IPS-20b (cell line): ENCODE measurements around the gene PRDM16.

Source experiments
- H3K27ac ChIP-seq: one replicate; pipeline ENCODE4 v1.5.1; 2013; ENCODE audit warnings: low read length
- H3K27me3 ChIP-seq: 2 replicates; pipeline ENCODE4 v1.6.1; 2013; ENCODE audit warnings: mild to moderate bottlenecking, low read length, inconsistent platforms; ENCODE audit not compliant: insufficient read depth
- H3K36me3 ChIP-seq: 2 replicates; pipeline ENCODE4 v1.6.1; 2013; ENCODE audit warnings: low read depth, mild to moderate bottlenecking, inconsistent platforms, low read length, moderate library complexity; ENCODE audit not compliant: insufficient read depth
- H3K4me1 ChIP-seq: 2 replicates; pipeline ENCODE4 v1.6.1; 2013; ENCODE audit warnings: mild to moderate bottlenecking, control low read depth, inconsistent platforms, low read length, moderate library complexity; ENCODE audit not compliant: insufficient read depth
- H3K4me3 ChIP-seq: 2 replicates; pipeline ENCODE4 v1.5.1; 2013; ENCODE audit warnings: mild to moderate bottlenecking, low read length, inconsistent platforms
- H3K9ac ChIP-seq: 2 replicates; pipeline ENCODE4 v1.6.1; 2013; ENCODE audit warnings: low read depth, mild to moderate bottlenecking, inconsistent platforms, low read length, moderate library complexity
- H3K9me3 ChIP-seq: 2 replicates; pipeline ENCODE4 v1.6.1; 2013; ENCODE audit warnings: mild to moderate bottlenecking, low read depth, low read length, inconsistent platforms; ENCODE audit not compliant: insufficient read depth

The PRDM16 gene

GRCh38 chr1:3261007-3261968 lies 192.3 kb downstream of the PRDM16 start:
- H3K27ac ChIP-seq: no peak overlapping the region
- H3K4me3 ChIP-seq: no peak overlapping the region
- H3K9me3 ChIP-seq: no peaks in the 10 kb centered on the region; the same call in 1 of the 2 replicates
- no peaks in the 10 kb centered on the region for H3K4me1 ChIP-seq
- H3K9ac ChIP-seq: no peak overlapping the region
- no peaks in the 10 kb centered on the region for H3K27me3 ChIP-seq
- H3K36me3 ChIP-seq: no peaks in the 10 kb centered on the region

- H3K9me3 ChIP-seq: no peaks in the 10 kb centered on the region; the same call in 1 of the 2 replicates
- H3K36me3 ChIP-seq: no peaks in the 10 kb centered on the region
- H3K27ac ChIP-seq: no peak overlapping the region
- H3K27me3 ChIP-seq: no peaks in the 10 kb centered on the region
- no peak overlapping the region for H3K4me3 ChIP-seq
- no peak overlapping the region for H3K9ac ChIP-seq
- no peaks in the 10 kb centered on the region for H3K4me1 ChIP-seq
These were observed 193.1 kb downstream of the PRDM16 start for GRCh38 chr1:3261969-3262579.

- Histone ChIP-seq H3K27ac (no peak overlapping the region), H3K9me3 (no peaks in the 10 kb centered on the region; the same call in 1 of the 2 replicates), H3K4me3 (no peak overlapping the region), H3K36me3 (no peaks in the 10 kb centered on the region), H3K9ac (no peak overlapping the region), H3K27me3 (no peaks in the 10 kb centered on the region), H3K4me1 (no peaks in the 10 kb centered on the region)
These were observed 193.8 kb downstream of the PRDM16 start for GRCh38 chr1:3262681-3263286.

- no peak overlapping the region for H3K4me3 ChIP-seq
These were observed 194.8 kb downstream of the PRDM16 start for GRCh38 chr1:3263790-3264189.

GRCh38 chr1:3264456-3264855 lies 195.5 kb downstream of the PRDM16 start:
- Histone ChIP-seq H3K36me3 (no peaks in the 10 kb centered on the region), H3K9me3 (no peaks in the 10 kb centered on the region; the same call in 1 of the 2 replicates), H3K27ac (no peak overlapping the region), H3K4me3 (no peak overlapping the region), H3K27me3 (peaks cover under 1% of the 10 kb centered on the region; the same call in 1 of the 2 replicates), H3K4me1 (no peaks in the 10 kb centered on the region), H3K9ac (no peak overlapping the region)

More at GRCh38 chr1:3263790-3264189, 194.8 kb downstream of the PRDM16 start:
- H3K9ac ChIP-seq: no peak overlapping the region
- no peaks in the 10 kb centered on the region for H3K27me3 ChIP-seq
- H3K36me3 ChIP-seq: no peaks in the 10 kb centered on the region
- H3K9me3 ChIP-seq: no peaks in the 10 kb centered on the region; the same call in 1 of the 2 replicates
- no peaks in the 10 kb centered on the region for H3K4me1 ChIP-seq
- H3K27ac ChIP-seq: no peak overlapping the region

- Histone ChIP-seq H3K4me3 (no peak overlapping the region), H3K36me3 (no peaks in the 10 kb centered on the region), H3K27me3 (peaks cover 4% of the 10 kb centered on the region; the same call in 1 of the 2 replicates), H3K4me1 (no peaks in the 10 kb centered on the region), H3K9ac (no peak overlapping the region), H3K27ac (no peak overlapping the region), H3K9me3 (no peaks in the 10 kb centered on the region)
These were observed 197.1 kb downstream of the PRDM16 start for GRCh38 chr1:3265835-3266805.

GRCh38 chr1:3266870-3267549 lies 198.0 kb downstream of the PRDM16 start:
- Histone ChIP-seq H3K27ac (no peak overlapping the region), H3K9me3 (no peaks in the 10 kb centered on the region), H3K4me3 (no peak overlapping the region), H3K36me3 (no peaks in the 10 kb centered on the region), H3K4me1 (no peaks in the 10 kb centered on the region), H3K27me3 (peaks cover 4% of the 10 kb centered on the region; the same call in 1 of the 2 replicates), H3K9ac (no peak overlapping the region)

- Histone ChIP-seq H3K4me1 (no peaks in the 10 kb centered on the region), H3K27ac (no peak overlapping the region), H3K4me3 (no peak overlapping the region), H3K9me3 (no peaks in the 10 kb centered on the region), H3K27me3 (peaks cover 4% of the 10 kb centered on the region; the same call in 1 of the 2 replicates), H3K9ac (no peak overlapping the region), H3K36me3 (no peaks in the 10 kb centered on the region)
These were observed 198.7 kb downstream of the PRDM16 start for GRCh38 chr1:3267550-3268270.

GRCh38 chr1:3268281-3268680 lies 199.3 kb downstream of the PRDM16 start:
- H3K27me3 ChIP-seq: peaks cover 4% of the 10 kb centered on the region; the same call in 1 of the 2 replicates
- H3K27ac ChIP-seq: no peak overlapping the region
- H3K4me1 ChIP-seq: no peaks in the 10 kb centered on the region
- no peak overlapping the region for H3K9ac ChIP-seq
- no peaks in the 10 kb centered on the region for H3K9me3 ChIP-seq
- no peak overlapping the region for H3K4me3 ChIP-seq
- no peaks in the 10 kb centered on the region for H3K36me3 ChIP-seq
